Stimulated activated CD8-positive, alpha-beta memory T cell treated with anti-CD3 and anti-CD28 coated beads, Interleukin-15, amount 100 ng/mL, for 1 hour (primary cell): Measurements from ENCODE around the gene PPP1R13B.

Experiments used
- DNase-seq: peaks from one replicate; pipeline ENCODE4 v3.0.0-alpha.2; 2020; ENCODE audit warnings: low read depth

PPP1R13B gene

DNA sequence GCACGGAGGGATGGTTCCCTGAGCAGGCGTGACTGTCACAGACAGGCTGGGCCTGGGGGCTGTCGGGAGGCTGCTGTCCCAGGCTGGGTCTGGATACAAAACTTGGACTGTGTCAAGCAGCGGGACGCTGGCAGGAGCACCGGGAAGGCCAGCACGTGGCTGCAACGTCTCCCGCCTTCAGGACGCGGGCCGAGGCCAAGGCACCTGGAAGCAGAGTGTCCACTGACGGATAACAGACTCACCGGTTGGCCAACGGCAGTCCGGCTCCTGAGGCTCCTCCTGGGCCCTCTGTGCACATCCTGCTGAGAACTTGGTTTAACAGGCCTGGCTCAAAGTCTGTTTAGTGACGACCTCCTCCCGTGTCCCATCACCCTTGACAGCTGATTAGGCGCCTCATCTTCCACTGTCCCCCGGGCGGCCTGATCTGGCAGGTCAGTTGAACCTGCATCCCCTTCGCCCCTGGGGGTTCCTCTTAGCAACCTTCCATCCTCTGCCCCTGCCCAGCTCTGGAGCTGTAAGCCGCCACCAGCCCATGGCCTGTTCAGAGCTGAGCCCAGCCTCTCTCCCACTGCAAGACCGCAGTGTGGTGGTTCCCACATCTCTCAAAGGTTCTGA, 134.6 kb downstream of the PPP1R13B start:
- no peak for DNase-seq

DNA sequence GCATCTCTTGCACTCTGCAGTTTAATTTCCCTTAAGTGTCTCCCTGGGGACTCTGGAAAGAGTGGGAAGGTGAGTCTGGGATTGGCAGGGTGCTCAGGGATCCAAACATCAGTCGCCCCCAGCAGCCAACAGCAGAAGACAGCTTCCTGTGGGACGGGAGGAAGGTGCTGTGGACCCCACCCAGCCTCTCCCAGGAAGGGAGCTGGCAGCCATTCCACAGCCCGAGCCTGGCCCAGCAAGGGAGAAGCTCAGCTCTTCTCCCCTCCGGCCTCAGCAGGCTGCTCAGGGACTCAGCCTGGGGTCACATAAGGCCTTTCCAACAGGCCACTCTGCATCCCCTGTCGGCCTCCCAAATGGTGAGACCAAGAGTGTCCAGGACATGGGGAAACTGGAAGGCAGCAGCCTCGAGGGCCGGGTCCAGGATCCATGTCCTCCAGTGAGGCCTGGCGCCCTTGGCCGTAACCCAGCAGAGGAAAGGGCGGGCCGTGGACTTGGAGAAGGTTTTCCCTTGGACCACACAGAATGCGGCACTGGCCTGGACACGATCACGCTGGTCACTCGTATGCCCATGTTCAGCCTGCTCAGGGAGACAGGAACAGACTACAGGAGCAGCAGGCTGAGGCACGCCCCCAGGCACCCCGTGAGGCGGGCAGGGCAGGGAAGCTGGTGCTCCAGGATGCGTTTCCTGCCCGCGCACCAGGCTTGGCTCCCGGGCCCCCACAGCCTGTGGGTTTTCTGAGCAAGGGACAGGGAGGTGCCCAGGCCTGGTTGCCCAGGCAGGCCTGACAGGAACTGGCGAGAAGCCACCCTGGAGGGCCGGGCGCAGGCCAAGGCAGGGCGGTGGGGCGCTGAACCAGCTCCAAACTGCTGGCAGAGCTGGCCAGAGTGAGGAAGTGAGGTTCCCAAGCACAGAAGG, 135.6 kb downstream of the PPP1R13B start:
- no peak for DNase-seq

DNA sequence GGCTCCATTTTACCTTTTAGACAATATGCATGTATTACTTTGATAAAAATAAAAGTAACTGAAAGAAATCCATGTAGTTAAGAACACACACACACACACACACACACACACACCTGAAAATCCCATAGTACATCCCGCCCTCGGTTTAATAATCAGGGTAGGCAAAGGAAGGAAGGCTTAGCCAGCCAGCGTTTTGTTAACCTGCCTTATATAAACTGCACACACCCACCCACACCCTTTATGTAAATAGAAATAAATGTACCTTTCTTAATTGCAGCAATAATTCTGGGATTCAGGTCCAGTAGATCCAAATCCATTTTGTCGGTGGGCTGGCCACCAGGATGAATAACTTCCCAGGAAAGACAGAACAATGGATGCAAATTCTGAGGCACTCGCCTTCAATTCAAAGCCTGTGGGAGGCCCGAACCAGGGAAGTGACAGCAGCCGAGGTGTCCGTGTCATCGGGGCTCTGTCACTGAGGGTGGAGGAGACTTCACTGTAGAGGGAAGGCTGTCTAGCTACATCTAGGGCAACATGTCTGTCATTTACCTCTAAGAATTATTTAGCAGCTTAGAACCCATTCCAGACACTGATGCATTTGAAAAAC, 136.5 kb downstream of the PPP1R13B start:
- no peak for DNase-seq

DNA sequence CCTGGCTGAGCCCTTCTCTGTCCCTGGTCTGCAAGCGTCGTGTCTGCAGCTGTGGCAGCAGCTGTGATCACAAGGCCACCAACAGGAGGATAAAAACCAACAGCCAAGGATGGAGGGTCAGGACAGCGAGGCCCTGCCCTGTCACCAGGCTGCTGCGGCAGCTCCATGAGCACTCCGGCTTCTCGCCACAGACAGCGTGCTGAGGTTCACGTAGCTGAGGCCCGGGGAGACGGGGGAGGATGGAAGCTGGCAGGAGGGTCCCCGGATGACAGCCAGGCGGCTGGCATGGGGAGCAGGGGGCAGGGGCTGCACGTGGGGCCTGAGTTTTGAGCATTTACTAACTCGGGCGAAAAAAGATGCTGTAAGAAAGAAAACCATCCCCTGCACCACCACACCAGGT, 137.6 kb downstream of the PPP1R13B start:
- no peak for DNase-seq

DNA sequence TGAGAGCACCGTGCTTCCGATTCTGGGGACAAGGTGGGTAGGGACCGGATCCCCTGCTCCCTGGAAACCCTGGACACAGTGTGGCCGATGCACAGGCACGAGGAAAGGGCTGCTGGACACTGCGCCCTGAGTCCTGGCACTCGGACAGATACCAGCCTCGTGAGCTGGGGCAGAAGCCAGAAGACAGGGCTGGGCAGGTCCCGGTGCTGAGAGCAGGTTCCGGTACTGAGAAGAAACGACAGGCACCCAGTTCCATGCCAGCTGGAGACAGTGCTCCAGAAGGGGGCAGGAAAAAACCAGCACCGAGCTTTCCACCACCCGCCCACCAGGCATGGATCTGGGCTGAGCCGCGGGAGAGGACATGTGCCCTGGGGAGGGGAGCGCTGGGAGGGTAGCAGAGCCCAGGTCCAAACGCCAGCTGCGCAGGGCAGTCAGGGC, 138.6 kb downstream of the PPP1R13B start:
- no peak for DNase-seq

DNA sequence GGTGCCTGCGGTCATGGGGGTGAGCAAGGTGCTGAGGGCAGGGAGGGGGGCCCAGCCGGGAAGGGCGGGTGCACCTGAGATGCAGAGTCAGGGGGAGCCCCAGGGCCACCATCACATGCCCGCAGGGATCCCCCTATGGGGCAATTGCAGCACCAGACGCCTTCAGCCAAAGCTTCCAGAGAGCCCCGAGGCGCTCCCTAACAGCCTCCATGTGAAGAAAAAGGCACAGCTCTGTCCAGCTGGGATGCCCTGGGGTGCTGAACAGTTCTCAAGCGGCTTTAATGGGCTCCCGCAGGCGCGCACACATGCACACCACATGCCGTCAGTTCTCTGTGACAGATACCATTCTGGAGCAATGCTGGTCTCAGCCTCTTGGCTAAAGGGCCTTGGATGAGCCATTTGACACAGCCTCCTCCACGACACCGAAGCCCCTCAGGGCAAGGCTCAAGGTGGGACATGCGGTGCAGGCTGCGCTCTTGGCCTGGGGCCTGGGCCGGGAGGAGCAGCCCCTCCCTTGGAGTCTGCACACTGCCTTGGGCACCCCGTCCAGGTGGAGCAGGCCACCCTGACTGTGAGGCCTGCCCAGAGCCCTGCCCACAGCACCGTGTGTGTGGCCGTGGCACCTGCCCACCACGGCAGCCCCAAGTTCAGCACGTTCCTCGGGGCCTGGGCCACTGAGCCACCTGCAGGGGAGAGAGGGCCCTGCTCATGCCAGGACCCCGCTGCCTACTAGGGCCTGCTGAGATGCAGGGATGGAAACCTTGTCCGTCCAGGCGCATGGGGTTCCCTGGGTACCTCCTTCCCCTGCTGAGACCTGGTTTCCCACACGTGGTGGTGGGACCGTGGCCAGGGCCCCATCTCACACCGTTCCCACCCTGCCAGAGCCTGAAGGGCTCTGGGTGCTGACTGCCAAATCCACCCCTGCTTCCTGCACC, 139.8 kb downstream of the PPP1R13B start:
- DNase-seq, result no peak

DNA sequence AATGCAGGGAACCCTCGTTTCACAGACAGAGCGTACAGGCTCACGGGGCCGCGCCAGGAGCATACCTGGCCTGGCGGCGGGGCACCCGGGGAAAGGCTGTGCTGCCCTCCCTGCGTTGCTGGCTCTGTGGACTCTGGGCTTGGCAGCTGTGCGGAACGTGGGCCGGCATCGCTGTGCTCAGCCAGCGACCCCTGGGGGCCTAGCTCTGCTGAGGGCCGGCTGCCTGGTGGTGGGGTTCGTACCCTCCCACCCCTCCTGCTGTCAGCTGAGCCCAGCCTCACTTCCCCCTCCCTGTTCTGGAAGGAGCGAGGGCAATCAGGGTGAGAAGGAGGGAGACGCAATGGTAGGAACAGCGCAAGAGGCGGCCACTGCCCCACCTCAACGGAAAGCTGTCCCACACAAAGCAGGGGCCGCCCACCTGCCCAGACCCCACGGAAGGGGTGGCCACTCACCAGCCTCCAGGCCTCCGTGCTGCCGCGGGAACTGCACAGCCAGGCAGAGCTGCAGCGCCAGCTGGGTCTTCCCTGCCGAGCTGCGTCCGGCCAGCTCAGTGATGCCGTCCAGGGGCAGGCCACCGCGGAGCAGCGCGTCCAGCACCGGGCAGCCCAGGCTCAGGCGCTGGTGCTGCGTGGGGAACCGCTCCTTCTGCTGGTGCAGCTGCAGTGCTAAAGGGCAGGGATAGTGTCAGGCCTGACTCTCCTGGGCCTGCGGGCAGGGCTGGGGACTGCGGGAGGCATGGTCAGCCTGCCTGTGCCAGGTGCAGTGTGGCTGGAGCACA, 140.6 kb downstream of the PPP1R13B start:
- no peak for DNase-seq

DNA sequence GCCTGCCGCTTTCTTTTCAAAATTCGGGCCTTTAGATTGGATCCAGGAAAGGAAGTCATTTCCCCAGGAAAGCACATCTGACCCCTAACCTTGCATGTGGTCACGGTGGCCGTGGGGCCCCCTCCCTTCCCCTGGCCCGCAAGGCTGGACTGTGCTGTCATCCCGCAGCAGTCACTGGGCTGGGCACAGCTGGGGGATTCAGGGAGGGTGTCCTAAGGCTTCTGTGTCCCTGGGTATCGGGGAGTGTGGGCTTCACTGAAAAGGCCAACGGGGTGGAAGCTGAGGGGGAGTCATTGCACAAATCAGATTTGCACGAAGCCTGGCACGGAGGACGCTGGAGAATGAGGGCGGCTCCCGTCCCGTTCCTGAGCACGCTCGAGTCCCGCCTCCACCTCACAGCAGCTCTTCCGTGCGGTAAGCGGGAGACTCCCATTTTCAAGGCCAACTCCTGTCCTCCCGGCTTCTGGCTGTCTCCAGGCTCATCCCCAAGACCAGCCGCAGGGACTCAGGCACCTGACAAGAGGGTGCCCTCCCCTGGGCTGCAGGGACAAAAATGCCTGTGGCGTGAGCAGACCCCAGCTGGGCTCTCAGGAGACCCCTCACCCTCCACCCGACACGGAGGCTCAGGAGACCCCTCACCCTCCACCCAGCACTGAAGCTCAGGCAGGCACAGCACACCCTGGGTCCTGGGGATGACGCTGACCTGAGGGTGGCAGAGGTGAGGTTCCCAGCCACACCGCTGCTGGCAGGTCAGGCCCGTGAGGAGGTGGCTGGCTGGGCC, 141.7 kb downstream of the PPP1R13B start:
- DNase-seq, result no peak

DNA sequence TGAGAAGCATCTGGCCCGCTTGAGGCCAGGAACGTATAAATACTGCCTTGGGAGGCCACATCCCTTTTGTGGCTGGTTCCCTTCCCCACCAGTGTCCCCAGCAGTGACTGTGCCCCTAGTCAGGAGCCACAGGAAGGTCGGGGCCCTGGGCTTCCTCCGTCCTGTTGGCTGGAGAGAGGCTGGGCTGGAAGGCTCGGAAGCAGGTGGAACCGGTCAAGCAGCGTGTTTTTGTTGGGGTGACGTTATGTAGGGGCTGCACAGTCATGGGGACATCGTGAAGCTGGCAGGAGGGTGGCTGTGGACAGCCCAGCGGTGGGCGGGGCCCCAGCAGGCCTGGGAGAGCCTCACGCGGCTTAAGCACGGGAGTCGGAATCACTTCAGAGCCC, 142.3 kb downstream of the PPP1R13B start:
- DNase-seq, result no peak

DNA sequence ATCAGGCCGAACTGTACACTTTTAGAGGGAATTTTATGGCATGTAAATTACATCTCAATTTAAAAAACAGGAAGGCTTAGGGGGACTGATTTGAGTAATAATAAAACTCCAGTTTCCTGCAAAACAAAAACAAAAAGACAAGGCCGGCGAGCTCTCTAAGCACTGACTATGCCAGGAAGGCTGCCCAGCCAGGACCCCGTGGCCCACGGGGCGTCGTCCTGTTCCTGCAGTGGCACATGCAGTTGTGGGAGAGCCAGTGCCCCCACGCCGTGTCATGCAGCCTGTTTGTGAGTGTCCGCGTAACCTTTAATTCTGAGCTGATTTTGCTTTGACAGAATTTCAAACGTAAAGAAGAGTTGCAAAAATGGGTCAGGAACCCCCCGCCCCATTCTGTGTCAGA, 142.7 kb downstream of the PPP1R13B start:
- DNase-seq, result no peak

DNA sequence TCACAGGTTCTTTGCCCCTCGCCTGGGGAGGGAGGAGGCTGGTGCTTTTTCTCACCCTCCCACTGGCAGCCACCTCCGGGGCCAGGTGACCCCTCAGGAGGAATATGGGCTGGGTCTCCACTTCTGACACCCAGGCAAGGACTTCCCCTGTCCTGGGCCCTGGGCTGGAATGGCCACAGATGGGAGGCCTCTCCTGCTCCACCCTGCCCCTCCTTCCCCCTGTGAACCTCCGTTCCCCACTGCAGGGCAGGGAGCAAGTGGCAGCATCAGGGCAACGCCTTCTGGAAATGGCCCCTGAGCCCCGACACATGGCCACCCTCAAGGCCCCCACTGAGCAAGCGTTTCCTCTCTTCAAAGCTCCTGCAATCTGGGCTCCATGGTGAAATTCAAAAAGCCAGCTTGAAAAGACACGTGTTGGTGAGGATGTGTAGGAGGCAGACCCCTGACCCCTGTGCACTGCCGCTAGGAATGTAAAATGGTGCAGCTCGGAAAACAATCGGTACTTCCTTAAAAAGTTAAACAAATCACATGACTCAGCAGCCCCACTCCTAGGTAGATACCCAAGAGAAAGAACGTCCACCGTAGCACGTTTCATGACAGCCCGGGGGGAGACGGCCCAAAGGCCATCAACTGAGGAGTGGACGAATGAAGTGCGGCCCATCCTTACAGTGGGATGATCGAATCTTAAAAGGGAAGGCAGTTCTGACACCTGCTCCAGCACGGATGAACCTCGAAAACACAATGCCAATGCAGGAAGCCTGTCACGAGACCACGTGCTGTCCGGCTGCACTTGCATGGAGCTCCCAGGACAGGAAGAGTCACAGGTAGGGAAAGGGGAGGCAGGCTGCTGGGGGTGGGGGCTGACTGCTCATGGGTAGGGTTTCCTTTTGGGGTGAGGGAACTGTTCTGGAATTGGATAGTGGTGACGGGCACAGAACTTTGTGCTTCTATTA, 143.7 kb downstream of the PPP1R13B start:
- no peak for DNase-seq

DNA sequence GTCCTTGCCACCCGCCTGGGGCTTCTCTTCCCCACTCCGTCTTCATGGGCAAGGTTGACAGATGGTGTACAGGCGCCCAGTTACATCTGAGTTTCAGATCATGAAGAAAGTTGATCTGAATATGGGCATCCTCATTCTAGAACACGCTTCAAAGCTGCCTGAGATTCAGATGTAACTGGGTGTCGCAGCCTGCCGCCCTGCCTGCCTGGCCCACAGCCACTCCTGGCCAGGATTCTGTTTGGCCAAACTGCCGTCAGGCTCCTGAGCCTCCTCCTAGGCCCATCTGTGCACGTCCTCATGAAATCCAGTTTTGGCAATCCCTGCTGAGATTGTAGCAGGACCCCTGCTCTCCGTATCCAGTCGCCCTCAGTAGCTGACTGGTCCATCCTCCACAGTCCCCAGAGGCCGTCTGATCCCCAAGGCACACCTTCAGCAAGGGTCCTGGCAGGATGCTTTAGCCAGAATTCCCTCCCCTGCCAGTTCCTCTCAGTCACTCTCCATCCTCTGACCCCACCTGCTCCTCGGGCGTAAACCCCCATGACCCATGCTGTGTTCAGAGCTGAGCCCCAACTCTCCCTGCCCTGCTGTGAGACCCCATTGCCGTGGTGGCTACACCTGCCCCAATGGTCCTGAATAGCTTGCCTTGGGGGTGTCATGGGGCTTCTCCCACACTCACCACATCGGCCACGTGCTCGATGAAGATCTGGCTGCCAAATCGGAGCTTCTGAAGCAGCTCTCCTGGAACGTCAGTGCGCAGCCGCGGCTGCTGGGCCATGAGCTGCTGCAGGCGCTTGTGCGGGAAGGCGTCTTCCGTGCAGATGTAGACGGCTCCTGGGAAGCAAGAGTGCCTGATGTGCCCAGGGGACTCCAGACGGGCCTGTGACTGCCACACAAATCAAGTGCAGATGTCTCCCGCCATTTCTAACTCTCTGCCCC, 144.6 kb downstream of the PPP1R13B start:
- DNase-seq, result no peak

DNA sequence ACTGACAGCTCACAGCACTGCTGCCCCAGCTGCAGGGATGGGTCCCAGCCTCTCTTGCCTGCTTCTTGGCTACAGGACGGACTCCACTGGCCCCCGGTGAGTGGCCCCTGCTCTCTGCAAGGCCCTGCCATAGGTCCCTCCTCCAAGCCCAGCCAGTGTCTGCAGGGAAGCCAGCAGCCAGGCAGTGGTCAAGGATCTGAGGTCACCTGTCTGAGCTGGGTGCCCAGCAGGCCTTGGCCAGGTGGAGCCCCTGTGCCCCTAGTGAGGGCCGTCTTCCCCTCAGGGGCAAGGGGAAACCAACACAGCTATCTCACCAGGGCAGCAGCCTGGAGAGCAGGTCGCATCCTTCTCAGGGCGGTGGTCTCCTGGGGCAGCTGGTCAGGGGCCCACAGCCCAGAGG, 145.3 kb downstream of the PPP1R13B start:
- no peak for DNase-seq

DNA sequence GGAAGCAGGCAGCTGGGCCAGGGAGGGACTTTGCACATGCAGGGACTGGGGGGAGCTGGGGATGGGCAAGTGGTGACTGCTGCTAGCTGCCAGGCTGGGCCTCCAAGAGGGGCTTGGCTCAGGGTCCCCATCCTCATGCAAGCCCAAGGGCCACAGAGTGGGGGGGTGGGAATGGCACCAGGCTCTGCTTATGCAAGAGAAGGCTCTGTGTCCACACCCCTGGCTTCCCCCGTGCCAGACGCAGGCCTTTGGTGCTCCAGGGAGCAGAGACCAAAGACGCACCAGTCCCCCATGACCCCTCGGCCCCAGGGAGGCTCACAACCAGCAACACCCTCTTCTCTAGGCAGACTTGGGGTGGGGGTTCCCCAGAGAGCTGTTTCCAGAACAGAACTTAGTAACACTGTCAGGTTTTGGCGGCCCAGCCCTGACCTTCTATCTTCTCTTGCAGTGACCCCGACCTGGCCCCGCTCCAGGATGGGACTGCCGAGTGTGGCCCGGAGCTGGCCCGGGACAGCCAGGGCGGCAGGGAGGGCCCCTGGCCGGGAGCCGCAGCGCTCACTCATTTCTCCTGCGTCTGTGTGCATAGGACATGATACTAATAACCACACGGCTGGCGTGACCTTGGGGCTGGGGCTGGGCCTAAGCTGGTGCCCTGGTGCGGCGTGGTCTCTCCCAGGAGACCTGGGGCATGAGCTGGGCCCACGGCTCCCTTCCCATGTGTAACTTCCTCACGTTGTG, 146.5 kb downstream of the PPP1R13B start:
- no peak for DNase-seq

DNA sequence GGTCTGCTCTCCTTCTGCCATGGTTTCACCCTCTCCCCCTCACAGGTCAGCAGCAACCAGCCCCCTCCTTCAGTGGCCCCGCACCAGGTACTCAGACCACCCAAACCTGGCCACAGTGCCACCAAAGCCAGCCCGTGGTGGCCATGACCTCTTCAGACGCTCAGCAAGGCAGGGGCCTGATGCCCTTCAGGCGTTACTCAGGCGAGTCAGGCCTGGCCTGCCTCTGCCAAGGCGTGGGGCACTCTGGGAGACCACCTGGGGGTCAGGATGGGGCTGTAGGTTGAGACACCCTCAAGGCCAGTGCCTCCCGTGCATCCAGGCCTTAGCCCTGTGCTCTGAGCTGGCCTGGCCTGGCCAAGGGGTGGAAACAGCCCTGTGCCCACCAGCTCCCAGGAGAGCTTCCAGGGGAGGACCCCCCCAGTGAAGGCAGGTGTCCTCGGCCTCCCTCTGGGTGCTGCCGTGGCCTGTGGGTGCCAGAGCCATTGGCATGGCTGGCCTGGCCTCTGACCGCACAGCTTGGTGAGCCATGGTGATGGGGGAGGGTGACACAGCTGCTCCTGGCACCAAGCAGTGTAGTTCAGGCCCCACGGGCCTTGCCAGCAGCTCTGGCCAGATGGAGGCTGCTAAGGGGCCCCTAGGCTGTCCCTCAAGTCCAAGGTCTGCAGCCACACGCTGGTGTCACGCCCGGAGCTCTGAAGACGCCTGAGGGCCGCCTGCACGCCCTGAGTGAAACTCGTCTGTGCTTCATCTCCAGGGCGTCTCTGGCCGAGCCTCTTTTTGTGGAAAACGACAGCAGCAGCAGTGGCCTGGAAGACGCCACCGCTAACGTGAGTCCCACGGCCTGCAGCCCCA, 147.2 kb downstream of the PPP1R13B start:
- DNase-seq, result no peak

DNA sequence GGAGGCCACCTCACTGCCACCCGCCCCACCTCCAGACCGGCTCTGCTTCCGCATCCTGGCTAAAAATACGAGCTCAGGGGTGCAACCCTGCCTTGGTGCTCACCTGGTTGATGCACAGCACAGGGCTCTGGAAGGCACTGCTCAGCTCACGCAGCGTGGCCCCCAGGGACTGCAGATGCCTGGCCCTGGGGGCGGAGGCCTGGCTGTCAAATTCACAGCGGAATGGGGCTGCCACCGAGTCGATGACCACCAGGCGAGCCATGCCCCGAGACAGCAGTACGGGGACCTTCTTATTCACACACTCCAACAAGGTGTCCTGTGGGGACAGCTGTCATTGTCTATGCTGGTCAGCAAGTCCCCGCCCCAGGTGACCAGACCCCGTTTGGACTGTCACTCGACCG, 148.1 kb downstream of the PPP1R13B start:
- no peak for DNase-seq
